HAP-1 (cell line): Measurements from ENCODE around the gene ZBTB6.
"Not testable (repeated sequence)": the region's sequence is repeated elsewhere in the genome, so short reads cannot be mapped to it uniquely, and the experiment has no call there.

Source experiments
- DNase-seq, 2 experiments: peaks; one replicate each; pipeline ENCODE4 v3.0.0-alpha.2; 2016 to 2020; ENCODE audit warnings: low spot score in 2 of 2
- H3K27me3 ChIP-seq: fragments of 250-450 bp; sonication (Bioruptor Pico); 2 replicates; pipeline ENCODE4 v1.5.1; 2020; ENCODE audit warnings: low read depth, mild to moderate bottlenecking, moderate library complexity
- H3K36me3 ChIP-seq: fragments of 250-450 bp; sonication (Bioruptor Pico); replicated peaks from 2 replicates; pipeline ENCODE4 v1.5.1; 2020; ENCODE audit warnings: mild to moderate bottlenecking
- H3K4me1 ChIP-seq: fragments of 250-450 bp; sonication (Bioruptor Pico); 2 replicates; pipeline ENCODE4 v1.5.1; 2020; ENCODE audit warnings: mild to moderate bottlenecking
- H3K4me3 ChIP-seq: fragments of 250-450 bp; sonication (Bioruptor Pico); 2 replicates; pipeline ENCODE4 v1.5.1; 2020; ENCODE audit warnings: mild to moderate bottlenecking, moderate library complexity
- H3K9me3 ChIP-seq: fragments of 250-450 bp; sonication (Bioruptor Pico); 2 replicates; pipeline ENCODE4 v1.5.1; 2020; ENCODE audit warnings: mild to moderate bottlenecking, moderate library complexity
- in situ Hi-C: fragments of 300-500 bp; cut with MboI; formaldehyde crosslinking; loops from 3 replicates; pipeline ENCODE4 v1.14.3; 2020; ENCODE audit warnings: low sequenced_read_pairs, inconsistent platforms, mixed read lengths

Gene ZBTB6

DNA sequence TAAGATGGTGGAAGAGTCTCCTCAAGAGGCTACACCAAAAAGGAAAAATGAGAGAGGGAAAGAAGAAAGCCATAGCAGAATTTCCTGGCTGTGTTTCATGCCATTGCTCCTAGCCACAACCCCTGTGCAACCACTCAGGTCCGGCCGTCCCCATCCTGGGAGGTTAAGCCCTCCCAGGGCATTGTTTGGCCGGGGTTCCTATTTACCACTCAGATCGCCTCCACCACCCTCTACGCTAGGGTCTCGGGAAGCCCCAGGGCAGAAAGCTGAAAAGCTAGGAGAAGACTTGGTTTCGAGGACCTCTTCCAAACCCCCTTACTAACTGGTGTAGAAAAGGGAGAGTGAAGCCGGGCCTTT lies 8.7 kb downstream of the ZBTB6 start:
- peak overlapping the region; percentile 82 for H3K4me3 ChIP-seq
- H3K36me3 ChIP-seq, result no peaks in the 10 kb centered on the region; the same call in none of the 2 replicates
- peaks cover 13% of the 10 kb centered on the region for H3K4me1 ChIP-seq
- in situ Hi-C loops, result no loop called here
- DNase-seq, result peak; percentile 47 to 76
- no peaks in the 10 kb centered on the region for H3K9me3 ChIP-seq
- no peaks in the 10 kb centered on the region for H3K27me3 ChIP-seq

DNA sequence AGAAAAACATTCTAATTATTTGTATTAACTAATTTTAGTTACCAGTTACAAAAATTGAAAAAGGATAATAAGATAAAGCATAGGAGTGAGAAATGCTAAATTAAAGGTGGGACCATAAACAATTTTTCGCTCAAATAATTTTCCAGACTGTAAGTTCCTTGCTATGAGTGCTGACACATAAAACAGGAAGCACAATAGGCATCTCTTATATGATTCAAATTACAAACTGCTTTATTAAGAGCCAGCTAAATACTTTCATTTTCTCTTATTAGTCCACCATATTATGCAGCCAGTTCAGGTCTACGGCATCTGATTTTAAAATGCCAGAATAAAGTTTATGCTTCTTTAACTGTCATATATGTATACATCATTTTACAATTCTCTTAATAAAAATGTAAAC lies 12.3 kb downstream of the ZBTB6 start:
- no peaks in the 10 kb centered on the region for H3K27me3 ChIP-seq
- no peaks in the 10 kb centered on the region for H3K9me3 ChIP-seq
- no peak for DNase-seq
- in situ Hi-C loops, result no loop called here
- H3K4me1 ChIP-seq, result peaks cover 12% of the 10 kb centered on the region
- no peak overlapping the region for H3K4me3 ChIP-seq
- peaks cover 5% of the 10 kb centered on the region for H3K36me3 ChIP-seq

DNA sequence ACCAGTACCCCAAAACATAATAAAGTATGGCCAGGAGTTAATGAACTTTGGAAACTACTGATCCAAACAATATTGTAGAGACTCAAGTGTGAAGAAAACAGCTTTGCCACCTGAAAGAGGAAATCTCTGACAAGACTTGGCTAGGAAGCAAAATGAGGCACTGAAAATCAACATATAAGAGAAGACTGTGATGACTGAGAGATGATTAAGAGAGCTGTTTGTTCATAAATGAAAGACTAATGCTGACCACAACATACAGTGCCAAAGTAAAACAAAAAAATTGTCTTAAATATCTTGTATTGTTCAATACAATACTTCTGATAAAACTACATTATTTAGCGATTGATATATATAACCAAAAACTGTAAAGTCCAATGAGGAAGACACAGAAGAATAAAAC lies 15.2 kb downstream of the ZBTB6 start:
- Histone ChIP-seq H3K4me3 (no peak overlapping the region), H3K27me3 (no peaks in the 10 kb centered on the region), H3K4me1 (peaks cover 9% of the 10 kb centered on the region), H3K9me3 (no peaks in the 10 kb centered on the region), H3K36me3 (peaks cover 25% of the 10 kb centered on the region)
- in situ Hi-C loops, result no loop called here
- no peak for DNase-seq

GRCh38 chr9:122888480-122888879 lies 24.6 kb downstream of the ZBTB6 start:
- in situ Hi-C loops, result no loop called here
- H3K9me3 ChIP-seq, result no peaks in the 10 kb centered on the region
- H3K27me3 ChIP-seq, result no peaks in the 10 kb centered on the region
- DNase-seq, result no peak
- no peaks in the 10 kb centered on the region for H3K4me1 ChIP-seq
- peaks cover 66% of the 10 kb centered on the region for H3K36me3 ChIP-seq
- no peak overlapping the region for H3K4me3 ChIP-seq

- in situ Hi-C loops, result no loop called here
- Histone ChIP-seq H3K36me3 (peaks cover 59% of the 10 kb centered on the region), H3K9me3 (no peaks in the 10 kb centered on the region), H3K4me3 (no peak overlapping the region), H3K4me1 (no peaks in the 10 kb centered on the region), H3K27me3 (no peaks in the 10 kb centered on the region)
- DNase-seq, result no peak
Observed at GRCh38 chr9:122883125-122883524, 30.0 kb downstream of the ZBTB6 start.

GRCh38 chr9:122879443-122879842 lies 33.7 kb downstream of the ZBTB6 start:
- H3K27me3 ChIP-seq, result no peaks in the 10 kb centered on the region
- H3K4me3 ChIP-seq, result no peak overlapping the region
- in situ Hi-C loops, result no loop called here
- no peaks in the 10 kb centered on the region for H3K4me1 ChIP-seq
- peaks cover 78% of the 10 kb centered on the region for H3K36me3 ChIP-seq
- H3K9me3 ChIP-seq, result no peaks in the 10 kb centered on the region
- no peak for DNase-seq

- peaks cover 65% of the 10 kb centered on the region for H3K36me3 ChIP-seq
Observed at GRCh38 chr9:122875523-122875922, 37.6 kb downstream of the ZBTB6 start.

DNA sequence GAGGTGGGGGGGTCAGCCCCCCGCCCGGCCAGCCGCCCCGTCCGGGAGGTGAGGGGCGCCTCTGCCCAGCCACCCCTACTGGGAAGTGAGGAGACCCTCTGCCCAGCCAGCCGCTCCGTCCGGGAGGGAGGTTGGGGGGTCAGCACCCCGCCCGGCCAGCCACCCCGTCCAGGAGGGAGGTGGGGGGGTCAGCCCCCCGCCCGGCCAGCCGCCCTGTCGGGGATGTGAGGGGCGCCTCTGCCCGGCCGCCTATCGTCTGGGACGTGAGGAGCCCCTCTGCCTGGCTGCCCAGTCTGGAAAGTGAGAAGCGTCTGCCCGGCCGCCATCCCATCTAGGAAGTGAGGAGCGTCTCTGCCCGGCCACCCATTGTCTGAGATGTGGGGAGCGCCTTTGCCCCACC lies 45.8 kb downstream of the ZBTB6 start:
- in situ Hi-C loops, H3K27me3 ChIP-seq, DNase-seq, H3K9me3 ChIP-seq, H3K4me3 ChIP-seq, H3K4me1 ChIP-seq: not testable (repeated sequence)
- peaks cover 31% of the 10 kb centered on the region for H3K36me3 ChIP-seq

More at GRCh38 chr9:122875523-122875922, 37.6 kb downstream of the ZBTB6 start:
- Histone ChIP-seq H3K4me3 (no peak overlapping the region), H3K4me1 (no peaks in the 10 kb centered on the region), H3K27me3 (no peaks in the 10 kb centered on the region), H3K9me3 (no peaks in the 10 kb centered on the region)
- DNase-seq, result no peak
- in situ Hi-C loops, result no loop called here

DNA sequence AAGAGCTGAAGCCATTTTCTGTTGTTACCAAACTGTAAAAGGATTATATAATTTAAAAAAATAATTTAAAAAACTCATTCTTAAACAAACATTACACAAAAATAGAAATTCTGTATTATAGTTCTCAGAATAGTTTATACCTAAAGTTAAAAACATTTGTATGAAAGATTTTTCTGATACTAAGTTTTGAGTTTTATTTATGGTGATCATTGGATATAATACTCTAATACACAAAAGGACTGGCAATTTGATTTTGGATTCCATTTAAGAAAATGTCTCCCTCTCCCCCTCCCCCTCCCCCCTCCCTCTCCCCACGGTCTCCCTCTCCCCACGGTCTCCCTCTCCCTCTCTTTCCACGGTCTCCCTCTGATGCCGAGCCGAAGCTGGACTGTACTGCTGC lies 47.0 kb downstream of the ZBTB6 start:
- H3K27me3 ChIP-seq, result no peaks in the 10 kb centered on the region
- H3K4me1 ChIP-seq, result no peaks in the 10 kb centered on the region
- peaks cover 28% of the 10 kb centered on the region for H3K36me3 ChIP-seq
- no peaks in the 10 kb centered on the region for H3K9me3 ChIP-seq
- in situ Hi-C loops, result no loop called here
- no peak overlapping the region for H3K4me3 ChIP-seq
- no peak for DNase-seq

DNA sequence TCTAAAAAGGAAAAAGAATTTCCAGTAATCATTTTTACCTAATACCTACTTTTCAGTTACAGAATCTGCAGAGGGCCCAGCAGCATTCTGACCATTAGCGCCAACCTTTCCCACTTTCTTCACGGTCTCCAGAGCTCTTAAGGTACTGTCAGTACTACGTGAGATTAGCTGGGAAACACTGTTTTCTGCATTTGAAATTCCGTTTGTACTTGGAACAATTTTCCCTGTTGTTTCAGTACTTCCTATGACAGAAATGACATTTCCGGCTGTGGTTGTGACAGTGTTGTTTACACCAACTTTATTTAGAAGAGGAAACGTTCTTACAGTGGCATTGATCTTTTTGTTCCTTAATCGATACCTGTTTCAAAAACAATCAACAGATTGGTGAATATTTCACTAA lies 47.8 kb downstream of the ZBTB6 start:
- Histone ChIP-seq H3K27me3 (no peaks in the 10 kb centered on the region), H3K4me3 (no peak overlapping the region), H3K36me3 (peaks cover 33% of the 10 kb centered on the region), H3K4me1 (no peaks in the 10 kb centered on the region), H3K9me3 (no peaks in the 10 kb centered on the region)
- no peak for DNase-seq
- in situ Hi-C loops, result no loop called here

GRCh38 chr9:122863407-122863806 lies 49.7 kb downstream of the ZBTB6 start:
- no peaks in the 10 kb centered on the region for H3K9me3 ChIP-seq
- H3K4me3 ChIP-seq, result no peak overlapping the region
- no peaks in the 10 kb centered on the region for H3K4me1 ChIP-seq
- H3K27me3 ChIP-seq, result no peaks in the 10 kb centered on the region
- in situ Hi-C loops, result no loop called here
- DNase-seq, result no peak
- peaks cover 35% of the 10 kb centered on the region for H3K36me3 ChIP-seq

- in situ Hi-C loops, result no loop called here
- DNase-seq, result no peak
- H3K4me3 ChIP-seq, result no peak overlapping the region
- no peaks in the 10 kb centered on the region for H3K27me3 ChIP-seq
- H3K36me3 ChIP-seq, result peaks cover 49% of the 10 kb centered on the region
- no peaks in the 10 kb centered on the region for H3K4me1 ChIP-seq
- no peaks in the 10 kb centered on the region for H3K9me3 ChIP-seq
Observed at GRCh38 chr9:122860319-122861142, 52.6 kb downstream of the ZBTB6 start.
